Fibroblast of mammary gland (primary cell): ENCODE data around the gene TANC1.

ENCODE experiments used
- DNase-seq: peaks from one replicate; pipeline ENCODE4 v3.0.0-alpha.2; 2010; ENCODE audit warnings: low read depth
- H3K4me3 ChIP-seq: 2 replicates; pipeline ENCODE4 v1.5.1; 2011; ENCODE audit warnings: low read depth, mild to moderate bottlenecking, low read length, moderate library complexity; ENCODE audit not compliant: control insufficient read depth
- TF ChIP-seq, protein P1 (sequence below): conservative IDR thresholded peaks from 2 replicates; pipeline ENCODE4 v1.5.1; 2011; ENCODE audit warnings: low read depth, low read length, inconsistent platforms; ENCODE audit not compliant: control insufficient read depth, insufficient read depth

TANC1 gene

DNA sequence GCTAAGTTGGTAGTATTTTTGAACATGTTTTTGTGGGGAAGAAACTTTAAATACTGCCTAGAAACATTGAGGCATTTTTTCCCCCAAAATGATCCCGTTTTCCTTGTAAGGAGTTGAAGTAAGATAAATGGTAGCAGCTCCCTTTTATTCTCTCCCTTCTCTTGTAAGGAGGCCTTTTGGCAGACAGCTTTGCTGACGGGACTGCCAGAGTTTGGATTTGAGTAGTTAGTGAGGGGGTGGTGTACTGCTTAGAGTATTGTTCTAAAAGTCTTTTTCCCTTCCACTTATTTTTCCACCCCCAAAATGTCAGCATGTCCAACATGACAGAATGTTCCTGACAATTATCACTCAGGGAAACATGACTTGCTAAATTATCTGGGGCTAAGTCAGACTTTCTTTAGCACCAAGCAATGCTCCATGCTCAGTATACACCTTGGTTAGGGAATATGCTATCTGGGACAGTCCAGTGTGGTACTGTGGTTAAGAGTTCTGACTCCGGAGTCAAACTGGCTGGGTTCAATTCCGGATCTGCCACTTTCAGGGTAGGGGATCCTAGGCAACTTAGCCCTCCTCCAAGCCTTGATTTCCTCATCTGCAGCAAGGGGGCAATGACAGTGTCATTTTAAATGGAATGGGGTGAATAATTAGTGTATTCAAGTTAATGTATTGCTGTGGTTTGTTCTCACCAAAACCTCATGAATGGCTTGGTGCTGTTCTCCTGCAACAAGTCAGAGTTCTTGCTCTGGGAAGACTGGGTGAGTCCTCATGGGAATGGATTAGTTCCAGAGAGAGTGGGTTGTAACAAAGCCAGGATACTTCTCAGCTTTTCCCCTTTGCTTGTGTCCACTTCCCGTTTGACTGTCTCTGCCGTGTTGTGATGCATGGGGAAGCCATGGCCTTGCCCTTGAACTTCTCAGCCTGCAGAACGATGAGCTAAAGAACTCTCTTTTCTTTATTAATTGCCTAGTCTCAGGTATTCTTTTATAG lies 116.2 kb downstream of the TANC1 start:
- no peak overlapping the region for H3K4me3 ChIP-seq
- peak; percentile 85 for DNase-seq
- TF ChIP-seq, protein P1, sequence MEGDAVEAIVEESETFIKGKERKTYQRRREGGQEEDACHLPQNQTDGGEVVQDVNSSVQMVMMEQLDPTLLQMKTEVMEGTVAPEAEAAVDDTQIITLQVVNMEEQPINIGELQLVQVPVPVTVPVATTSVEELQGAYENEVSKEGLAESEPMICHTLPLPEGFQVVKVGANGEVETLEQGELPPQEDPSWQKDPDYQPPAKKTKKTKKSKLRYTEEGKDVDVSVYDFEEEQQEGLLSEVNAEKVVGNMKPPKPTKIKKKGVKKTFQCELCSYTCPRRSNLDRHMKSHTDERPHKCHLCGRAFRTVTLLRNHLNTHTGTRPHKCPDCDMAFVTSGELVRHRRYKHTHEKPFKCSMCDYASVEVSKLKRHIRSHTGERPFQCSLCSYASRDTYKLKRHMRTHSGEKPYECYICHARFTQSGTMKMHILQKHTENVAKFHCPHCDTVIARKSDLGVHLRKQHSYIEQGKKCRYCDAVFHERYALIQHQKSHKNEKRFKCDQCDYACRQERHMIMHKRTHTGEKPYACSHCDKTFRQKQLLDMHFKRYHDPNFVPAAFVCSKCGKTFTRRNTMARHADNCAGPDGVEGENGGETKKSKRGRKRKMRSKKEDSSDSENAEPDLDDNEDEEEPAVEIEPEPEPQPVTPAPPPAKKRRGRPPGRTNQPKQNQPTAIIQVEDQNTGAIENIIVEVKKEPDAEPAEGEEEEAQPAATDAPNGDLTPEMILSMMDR, result no peak

DNA sequence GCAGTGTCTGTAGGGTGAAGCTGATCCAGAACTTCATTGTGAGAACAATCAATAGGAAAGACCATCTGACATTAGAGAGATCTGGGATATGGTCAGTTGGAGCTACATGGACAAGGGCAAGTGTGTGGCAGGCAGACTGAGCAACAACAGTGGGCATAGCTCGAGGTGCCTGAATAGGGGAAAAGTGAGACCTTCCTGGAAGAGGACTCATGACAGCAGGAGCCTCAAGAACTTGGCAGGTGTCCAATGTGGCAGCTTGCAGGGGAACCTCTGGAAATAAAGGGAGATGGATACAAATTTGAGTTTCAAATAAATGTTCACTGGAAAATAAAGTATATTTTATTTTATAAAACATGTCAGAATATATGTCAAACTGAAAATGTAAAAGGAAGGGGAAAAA lies 117.9 kb downstream of the TANC1 start:
- TF ChIP-seq, protein P1, result no peak
- no peak overlapping the region for H3K4me3 ChIP-seq
- DNase-seq, result no peak

DNA sequence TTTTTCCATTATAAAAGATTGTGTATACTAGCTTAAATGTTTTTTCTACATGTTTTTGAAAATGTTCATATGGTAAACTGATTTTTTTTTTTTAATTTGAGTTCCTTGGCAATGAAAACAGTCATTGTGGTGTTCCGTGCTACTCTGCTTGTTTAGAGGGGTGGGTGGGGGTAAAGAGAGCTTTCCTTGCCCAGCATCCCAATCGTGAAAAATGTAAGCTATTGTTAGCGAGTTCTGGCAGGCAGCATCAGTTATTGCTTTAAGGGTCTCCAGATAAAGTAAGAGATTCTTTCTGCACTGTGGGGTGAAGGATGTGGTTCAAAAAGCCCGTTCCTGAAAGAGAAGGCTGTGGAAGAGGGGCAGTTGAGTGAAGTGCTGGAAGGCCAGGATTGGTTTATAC lies 118.4 kb downstream of the TANC1 start:
- DNase-seq, result no peak
- H3K4me3 ChIP-seq, result no peak overlapping the region
- TF ChIP-seq, protein P1, result no peak

DNA sequence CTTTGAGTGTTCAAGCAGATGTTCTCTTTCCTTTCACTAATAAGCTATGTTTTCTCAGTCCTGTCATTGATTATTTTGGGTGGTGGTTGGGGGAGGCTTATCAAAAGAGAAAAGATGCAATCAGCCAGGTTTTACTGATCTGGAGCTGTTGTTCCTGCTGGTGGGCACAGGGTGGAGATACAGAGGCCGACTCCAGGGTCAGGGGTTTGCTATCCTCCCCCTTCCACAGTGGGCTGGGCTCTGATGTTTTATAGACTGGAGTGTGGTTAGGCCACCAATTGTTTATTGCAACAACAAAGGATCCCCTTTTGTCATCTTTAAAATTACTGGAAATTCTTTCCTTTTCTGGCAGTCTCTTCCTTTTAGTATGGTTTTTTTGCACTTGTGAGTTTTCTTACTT lies 120.5 kb downstream of the TANC1 start:
- H3K4me3 ChIP-seq, result no peak overlapping the region
- TF ChIP-seq, protein P1, result no peak
- DNase-seq, result no peak

DNA sequence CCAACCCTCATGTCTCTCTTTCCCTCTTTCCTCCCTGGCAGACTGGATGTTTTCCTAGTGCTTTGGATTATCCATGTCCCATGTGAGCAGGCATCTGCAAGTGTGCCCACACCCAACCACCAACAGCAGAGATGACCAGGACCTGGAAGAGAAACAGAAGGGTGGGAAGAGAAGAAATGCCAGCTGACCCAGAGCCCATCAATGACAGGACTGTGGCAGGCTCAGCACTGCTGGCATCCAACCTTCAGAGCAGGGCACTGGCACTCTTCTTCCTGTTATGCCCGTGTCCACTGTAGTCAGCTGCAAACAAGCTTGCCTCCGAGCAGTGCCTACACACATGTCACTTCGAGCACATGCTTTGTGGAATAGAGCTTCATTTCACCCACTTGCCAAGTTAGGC lies 121.1 kb downstream of the TANC1 start:
- no peak overlapping the region for H3K4me3 ChIP-seq
- TF ChIP-seq, protein P1, result no peak
- DNase-seq, result no peak

DNA sequence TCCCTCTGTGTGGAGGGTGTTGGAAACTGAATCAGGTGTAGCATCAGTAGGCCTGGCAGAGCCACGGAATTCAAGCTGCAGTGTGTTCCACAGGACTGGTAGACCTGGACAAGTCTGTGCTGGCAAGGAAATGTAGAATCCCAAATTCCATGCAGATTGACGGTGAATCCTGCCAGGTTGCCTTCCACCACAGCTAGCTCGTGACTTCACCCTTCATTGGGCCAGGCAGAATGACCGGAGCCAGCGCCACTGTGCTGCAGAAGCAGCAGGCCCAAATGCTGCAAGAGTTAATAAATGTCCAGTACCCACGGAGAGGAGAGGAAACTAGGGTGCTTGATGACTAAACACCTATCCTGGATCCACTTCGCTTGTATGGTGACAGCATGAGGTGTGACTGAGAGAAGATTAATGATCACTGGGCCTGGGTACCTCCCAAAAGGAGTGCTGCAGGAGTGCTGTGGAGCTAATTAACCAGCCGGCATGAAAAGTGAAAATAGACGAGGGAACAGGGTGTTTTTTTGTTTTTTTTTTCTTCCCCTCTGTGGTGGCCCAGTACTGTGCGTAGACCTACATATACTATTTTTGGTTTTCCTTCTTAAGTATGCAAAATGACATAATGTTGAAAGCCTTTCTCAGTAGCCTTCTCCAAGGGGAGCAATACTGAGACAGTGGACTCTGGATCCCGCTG lies 122.2 kb downstream of the TANC1 start:
- no peak overlapping the region for H3K4me3 ChIP-seq
- peak; percentile 39 for DNase-seq
- TF ChIP-seq, protein P1, result no peak
